NB4 (cell line): Measurements from ENCODE around the gene UROC1.

Source experiments
- DNase-seq: peaks from one replicate; pipeline ENCODE4 v3.0.0; 2010; ENCODE audit warnings: low read depth
- H3K4me3 ChIP-seq: one replicate; pipeline ENCODE4 v1.5.1; 2011; ENCODE audit warnings: mild to moderate bottlenecking, low read depth, low read length, moderate library complexity
- MYC ChIP-seq: IDR thresholded peaks from 2 replicates; pipeline ENCODE4 v1.6.1; 2011; ENCODE audit warnings: low read depth, low read length
- POLR2A ChIP-seq: IDR thresholded peaks from 2 replicates; pipeline ENCODE4 v1.6.1; 2011; ENCODE audit warnings: mild to moderate bottlenecking; ENCODE audit not compliant: insufficient read length; ENCODE audit errors: extremely low read depth
- TF ChIP-seq, protein P1 (sequence below): IDR thresholded peaks from 2 replicates; pipeline ENCODE4 v1.6.1; 2011; ENCODE audit warnings: low read depth, low read length
- TF ChIP-seq, protein P2 (sequence below): IDR thresholded peaks from one replicate; pipeline ENCODE4 v1.5.1; 2012; ENCODE audit warnings: low read depth, low read length

UROC1 gene

DNA sequence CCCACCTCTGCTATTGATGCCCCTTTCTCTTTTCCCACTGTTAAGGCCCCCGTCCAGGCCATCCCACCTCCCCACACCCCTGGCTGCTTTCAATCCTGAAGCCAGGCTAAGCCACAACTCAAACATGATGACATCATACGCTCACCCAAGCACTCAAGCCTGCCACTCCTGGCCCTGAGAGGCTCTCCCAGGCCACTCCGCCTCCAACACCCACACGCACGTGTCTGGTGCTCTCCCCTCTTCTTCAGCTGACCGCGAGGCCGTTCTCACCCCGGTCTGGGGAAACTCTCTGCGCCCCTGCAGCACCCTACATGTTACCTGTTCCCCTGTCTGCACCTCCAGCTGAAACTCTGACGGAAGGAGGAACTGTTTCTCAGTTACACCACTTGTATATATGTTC is 48.1 kb downstream of the UROC1 start:
- TF ChIP-seq POLR2A (no peak), MYC (no peak)
- TF ChIP-seq, protein P1, sequence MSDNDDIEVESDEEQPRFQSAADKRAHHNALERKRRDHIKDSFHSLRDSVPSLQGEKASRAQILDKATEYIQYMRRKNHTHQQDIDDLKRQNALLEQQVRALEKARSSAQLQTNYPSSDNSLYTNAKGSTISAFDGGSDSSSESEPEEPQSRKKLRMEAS = no peak
- TF ChIP-seq, protein P2, sequence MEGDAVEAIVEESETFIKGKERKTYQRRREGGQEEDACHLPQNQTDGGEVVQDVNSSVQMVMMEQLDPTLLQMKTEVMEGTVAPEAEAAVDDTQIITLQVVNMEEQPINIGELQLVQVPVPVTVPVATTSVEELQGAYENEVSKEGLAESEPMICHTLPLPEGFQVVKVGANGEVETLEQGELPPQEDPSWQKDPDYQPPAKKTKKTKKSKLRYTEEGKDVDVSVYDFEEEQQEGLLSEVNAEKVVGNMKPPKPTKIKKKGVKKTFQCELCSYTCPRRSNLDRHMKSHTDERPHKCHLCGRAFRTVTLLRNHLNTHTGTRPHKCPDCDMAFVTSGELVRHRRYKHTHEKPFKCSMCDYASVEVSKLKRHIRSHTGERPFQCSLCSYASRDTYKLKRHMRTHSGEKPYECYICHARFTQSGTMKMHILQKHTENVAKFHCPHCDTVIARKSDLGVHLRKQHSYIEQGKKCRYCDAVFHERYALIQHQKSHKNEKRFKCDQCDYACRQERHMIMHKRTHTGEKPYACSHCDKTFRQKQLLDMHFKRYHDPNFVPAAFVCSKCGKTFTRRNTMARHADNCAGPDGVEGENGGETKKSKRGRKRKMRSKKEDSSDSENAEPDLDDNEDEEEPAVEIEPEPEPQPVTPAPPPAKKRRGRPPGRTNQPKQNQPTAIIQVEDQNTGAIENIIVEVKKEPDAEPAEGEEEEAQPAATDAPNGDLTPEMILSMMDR = no peak
- no peak for DNase-seq
- no peak overlapping the region for H3K4me3 ChIP-seq

DNA sequence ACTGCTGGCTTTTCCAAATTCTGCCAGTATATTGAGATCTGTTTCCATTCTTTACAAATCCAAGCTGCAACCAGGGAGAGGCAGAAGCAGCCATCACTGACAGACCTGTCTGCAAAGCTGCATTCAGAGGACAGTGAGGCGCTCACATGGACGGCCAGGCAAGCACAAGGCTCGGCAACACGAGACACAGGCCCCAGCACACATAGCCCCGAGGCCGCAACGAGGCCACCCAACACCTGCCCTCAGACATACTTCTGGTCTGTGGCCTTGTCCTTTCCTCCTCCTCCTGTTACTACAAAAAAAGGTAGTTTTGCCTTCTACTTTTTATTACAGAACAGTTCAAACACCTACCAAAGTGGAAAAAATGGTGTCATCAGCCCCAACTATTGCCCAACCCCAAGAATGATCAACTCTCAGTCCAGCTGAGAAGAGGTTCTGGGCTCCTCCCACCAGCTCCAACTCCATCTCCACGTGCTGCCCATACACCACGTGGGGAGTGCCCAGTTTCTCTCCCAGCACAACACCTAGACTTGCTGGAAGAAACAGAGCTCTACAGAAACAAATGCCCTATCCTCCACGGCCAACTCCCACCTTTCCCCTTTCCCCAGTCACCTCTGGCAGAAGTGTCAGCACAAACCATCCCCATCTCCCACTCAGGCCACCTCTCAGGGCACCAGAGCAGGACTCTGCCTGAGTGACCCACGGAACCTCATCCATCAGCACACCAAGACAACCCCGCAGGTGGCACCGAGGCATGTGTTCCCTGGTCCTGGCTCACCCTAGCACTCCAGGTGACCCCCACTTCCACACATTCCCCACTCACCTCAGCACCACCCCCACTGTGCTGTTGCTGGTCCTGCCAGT is 49.3 kb downstream of the UROC1 start:
- H3K4me3 ChIP-seq = no peak overlapping the region
- TF ChIP-seq MYC (no peak), POLR2A (no peak)
- TF ChIP-seq, protein P1 = no peak
- TF ChIP-seq, protein P2 = no peak
- DNase-seq = peak; percentile 58

DNA sequence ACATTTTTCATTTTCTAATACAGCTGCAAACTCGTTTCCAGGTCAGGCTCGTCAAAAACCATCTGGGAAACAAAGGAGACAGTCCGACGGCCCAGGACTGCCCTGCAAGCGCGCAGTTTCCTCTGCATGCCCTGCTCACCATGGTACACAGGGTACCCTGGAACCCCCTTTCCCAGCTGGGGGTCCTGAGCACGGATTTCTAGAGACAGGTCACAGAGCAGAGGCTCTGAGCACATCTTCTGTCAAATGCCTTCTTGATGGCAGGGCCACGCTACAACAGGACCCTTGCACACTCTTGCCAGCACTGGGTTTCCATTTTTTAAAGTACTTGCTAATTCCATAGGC is 50.0 kb downstream of the UROC1 start:
- no peak for DNase-seq
- TF ChIP-seq, protein P2 = no peak
- TF ChIP-seq MYC (no peak), POLR2A (no peak)
- TF ChIP-seq, protein P1 = no peak
- H3K4me3 ChIP-seq = no peak overlapping the region

DNA sequence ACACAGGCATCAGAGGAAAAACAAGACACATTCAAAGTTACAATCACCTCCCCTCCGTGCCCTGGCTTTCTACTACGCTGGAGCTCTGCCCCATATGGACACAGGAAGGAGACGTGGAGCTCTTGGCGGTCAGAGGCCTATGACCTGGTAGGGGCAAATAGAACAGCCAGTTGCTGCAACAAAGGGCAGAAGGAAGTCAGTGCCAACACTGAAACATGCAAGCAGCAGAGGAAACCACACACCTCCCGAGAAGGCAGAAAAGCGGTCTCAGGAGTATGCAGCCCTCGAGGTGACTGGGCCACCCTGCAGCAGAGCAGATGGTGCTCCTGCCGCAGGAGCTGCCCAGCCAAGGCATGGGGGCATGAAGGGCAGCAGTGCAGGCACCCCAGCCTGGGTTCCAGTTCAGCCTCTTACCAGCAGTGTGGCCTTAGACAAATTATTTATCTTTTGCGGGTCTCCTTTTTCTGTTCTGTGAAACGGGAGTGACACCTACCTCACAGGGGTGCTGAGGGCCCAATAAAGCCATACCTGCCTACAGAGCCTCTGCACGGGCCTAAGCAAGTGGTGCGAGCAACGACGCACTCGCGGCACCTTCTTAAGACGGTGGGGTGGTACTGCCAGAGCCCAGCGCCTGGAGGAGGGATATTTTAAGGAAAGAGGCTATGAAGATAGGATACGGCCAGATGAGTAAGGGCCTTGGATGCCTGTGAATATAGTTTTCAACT is 50.5 kb downstream of the UROC1 start:
- no peak overlapping the region for H3K4me3 ChIP-seq
- TF ChIP-seq, protein P1 = no peak
- TF ChIP-seq MYC = no peak
- no peak for TF ChIP-seq POLR2A
- TF ChIP-seq, protein P2 = no peak

DNA sequence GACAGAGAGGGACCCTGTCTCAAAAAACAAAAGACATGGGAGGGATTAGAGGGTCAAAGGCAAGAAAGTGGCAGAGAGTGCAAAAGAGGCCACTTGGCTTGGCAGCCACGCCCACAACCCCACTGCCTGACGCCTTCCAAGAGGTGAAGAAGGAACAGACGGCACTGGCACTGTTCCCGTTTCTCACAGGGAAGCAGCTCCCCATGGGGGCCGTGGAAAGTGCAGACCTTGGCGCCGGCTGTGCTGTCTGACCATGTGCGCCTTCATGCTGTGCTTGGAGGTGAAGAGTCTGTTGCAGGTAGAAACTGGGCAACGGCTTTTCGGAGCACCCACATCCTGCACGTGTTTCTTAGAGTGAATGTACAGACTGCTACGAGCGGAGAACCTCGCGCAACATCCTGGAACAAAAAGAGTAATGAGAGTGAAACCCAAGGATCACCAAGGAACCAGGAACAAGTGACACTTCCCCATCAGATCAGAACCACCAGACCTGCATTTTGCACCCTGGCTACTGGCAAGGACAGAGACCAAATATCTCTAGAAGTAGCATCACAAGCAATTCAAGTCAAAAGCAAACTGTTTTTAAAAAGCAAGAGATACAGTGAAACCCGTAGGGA is 51.5 kb downstream of the UROC1 start:
- no peak for DNase-seq

More for the DNA sequence above, 50.5 kb downstream of the UROC1 start:
- DNase-seq = no peak

More for the DNA sequence above, 51.5 kb downstream of the UROC1 start:
- TF ChIP-seq MYC (no peak), POLR2A (no peak)
- TF ChIP-seq, protein P1 = no peak
- TF ChIP-seq, protein P2 = no peak
- H3K4me3 ChIP-seq = no peak overlapping the region
